ENCODE results near the gene ANO9. TPM values are rescaled to one million over a fixed set of nuclear protein-coding genes. Genes with fewer than 3 reads are reported as not detected.

ANO9 gene
- total RNA-seq, 3 donors from 2014 or later (not counting 1 experiment from before 2014, with no cell fraction given) = 15.1 to 21.3 (median 15.1) TPM

- no peaks in the 10 kb centered on the region for H3K36me3 ChIP-seq (ENCODE audit: control insufficient read depth, insufficient read depth, low read length)
- Mint-ChIP-seq H3K27me3 (ENCODE audit: low read depth in 2 of 2) (no peaks in the 10 kb centered on the region), H3K4me1 (no peaks in the 10 kb centered on the region), H3K9me3 (no peaks in the 10 kb centered on the region), H3K36me3 (no peaks in the 10 kb centered on the region), H3K27ac (no peak overlapping the region), H3K4me3 (no peak overlapping the region)
- no peak overlapping the region for H3K4me3 ChIP-seq (ENCODE audit: low read length)
- WGBS (ENCODE audit: insufficient coverage) = 94% methylated on average over 17 of the region's 17 CpGs
- no peak overlapping the region for H3K27ac ChIP-seq (ENCODE audit: low read length)
- H3K9me3 ChIP-seq (ENCODE audit: control insufficient read depth, insufficient read depth, low read length) = no peaks in the 10 kb centered on the region
- TF ChIP-seq, protein P1, sequence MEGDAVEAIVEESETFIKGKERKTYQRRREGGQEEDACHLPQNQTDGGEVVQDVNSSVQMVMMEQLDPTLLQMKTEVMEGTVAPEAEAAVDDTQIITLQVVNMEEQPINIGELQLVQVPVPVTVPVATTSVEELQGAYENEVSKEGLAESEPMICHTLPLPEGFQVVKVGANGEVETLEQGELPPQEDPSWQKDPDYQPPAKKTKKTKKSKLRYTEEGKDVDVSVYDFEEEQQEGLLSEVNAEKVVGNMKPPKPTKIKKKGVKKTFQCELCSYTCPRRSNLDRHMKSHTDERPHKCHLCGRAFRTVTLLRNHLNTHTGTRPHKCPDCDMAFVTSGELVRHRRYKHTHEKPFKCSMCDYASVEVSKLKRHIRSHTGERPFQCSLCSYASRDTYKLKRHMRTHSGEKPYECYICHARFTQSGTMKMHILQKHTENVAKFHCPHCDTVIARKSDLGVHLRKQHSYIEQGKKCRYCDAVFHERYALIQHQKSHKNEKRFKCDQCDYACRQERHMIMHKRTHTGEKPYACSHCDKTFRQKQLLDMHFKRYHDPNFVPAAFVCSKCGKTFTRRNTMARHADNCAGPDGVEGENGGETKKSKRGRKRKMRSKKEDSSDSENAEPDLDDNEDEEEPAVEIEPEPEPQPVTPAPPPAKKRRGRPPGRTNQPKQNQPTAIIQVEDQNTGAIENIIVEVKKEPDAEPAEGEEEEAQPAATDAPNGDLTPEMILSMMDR (IDR thresholded peaks at IDR 0.05) = no peak
- DNase-seq (no peak), ATAC-seq (no peak)
- no peaks in the 10 kb centered on the region for H3K27me3 ChIP-seq (ENCODE audit: control insufficient read depth, insufficient read depth, low read length)
- no peaks in the 10 kb centered on the region for H3K4me1 ChIP-seq (ENCODE audit: control insufficient read depth, insufficient read depth, low read length)
- intact Hi-C loops (cut with micrococcal nuclease) = no loop called here
Measured at GRCh38 chr11:433111-433510, 8.7 kb downstream of the ANO9 start.

- H3K4me3 Mint-ChIP-seq = no peak overlapping the region
- H3K27me3 Mint-ChIP-seq (ENCODE audit: low read depth in 2 of 2) = no peaks in the 10 kb centered on the region
- intact Hi-C loops (cut with micrococcal nuclease) = no loop called here
Measured at GRCh38 chr11:432501-433100, 9.2 kb downstream of the ANO9 start.

DNA sequence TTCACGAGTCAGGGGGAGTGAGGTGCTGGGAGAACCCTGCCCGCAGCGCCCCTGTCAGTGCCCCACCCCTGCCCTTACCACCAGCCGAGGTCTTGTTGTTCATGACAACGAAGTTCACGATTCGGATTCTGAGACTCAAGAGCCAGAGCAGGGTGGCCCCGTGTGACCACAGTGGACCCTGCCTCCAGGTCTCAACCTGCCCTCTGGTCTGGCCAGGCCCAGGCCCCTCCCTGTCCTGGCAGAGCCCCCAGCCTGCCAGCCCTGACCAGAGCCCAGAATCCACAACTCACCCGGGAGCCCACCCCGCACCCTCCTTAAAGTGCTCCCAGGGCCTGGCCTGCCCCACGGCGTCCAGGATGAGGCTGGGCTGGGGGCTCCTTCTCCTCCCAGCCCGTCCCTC, 9.9 kb downstream of the ANO9 start:
- Histone ChIP-seq H3K27me3 (ENCODE audit: control insufficient read depth, insufficient read depth, low read length) (no peaks in the 10 kb centered on the region), H3K4me3 (ENCODE audit: low read length) (no peak overlapping the region), H3K9me3 (ENCODE audit: control insufficient read depth, insufficient read depth, low read length) (no peaks in the 10 kb centered on the region), H3K27ac (ENCODE audit: low read length) (no peak overlapping the region), H3K4me1 (ENCODE audit: control insufficient read depth, insufficient read depth, low read length) (no peaks in the 10 kb centered on the region), H3K36me3 (ENCODE audit: control insufficient read depth, insufficient read depth, low read length) (no peaks in the 10 kb centered on the region)
- 97% methylated on average over 13 of the region's 13 CpGs for WGBS (ENCODE audit: insufficient coverage)
- Mint-ChIP-seq H3K27ac (no peak overlapping the region), H3K36me3 (no peaks in the 10 kb centered on the region), H3K9me3 (no peaks in the 10 kb centered on the region), H3K4me1 (no peaks in the 10 kb centered on the region), H3K27me3 (ENCODE audit: low read depth in 2 of 2) (no peaks in the 10 kb centered on the region), H3K4me3 (no peak overlapping the region)
- DNase-seq (no peak), ATAC-seq (no peak)
- intact Hi-C loops (cut with micrococcal nuclease) = no loop called here
- TF ChIP-seq, protein P1 (IDR thresholded peaks at IDR 0.05) = no peak

More at GRCh38 chr11:432501-433100, 9.2 kb downstream of the ANO9 start:
- Mint-ChIP-seq H3K9me3 (no peaks in the 10 kb centered on the region), H3K27ac (no peak overlapping the region), H3K36me3 (no peaks in the 10 kb centered on the region), H3K4me1 (no peaks in the 10 kb centered on the region)
- Histone ChIP-seq H3K4me3 (ENCODE audit: low read length) (no peak overlapping the region), H3K27me3 (ENCODE audit: control insufficient read depth, insufficient read depth, low read length) (no peaks in the 10 kb centered on the region), H3K36me3 (ENCODE audit: control insufficient read depth, insufficient read depth, low read length) (no peaks in the 10 kb centered on the region), H3K9me3 (ENCODE audit: control insufficient read depth, insufficient read depth, low read length) (no peaks in the 10 kb centered on the region), H3K27ac (ENCODE audit: low read length) (no peak overlapping the region), H3K4me1 (ENCODE audit: control insufficient read depth, insufficient read depth, low read length) (no peaks in the 10 kb centered on the region)
- no peak for DNase-seq
- ATAC-seq = no peak
- WGBS (ENCODE audit: insufficient coverage) = 94% methylated on average over 20 of the region's 20 CpGs
- TF ChIP-seq, protein P1 (IDR thresholded peaks at IDR 0.05) = no peak

DNA sequence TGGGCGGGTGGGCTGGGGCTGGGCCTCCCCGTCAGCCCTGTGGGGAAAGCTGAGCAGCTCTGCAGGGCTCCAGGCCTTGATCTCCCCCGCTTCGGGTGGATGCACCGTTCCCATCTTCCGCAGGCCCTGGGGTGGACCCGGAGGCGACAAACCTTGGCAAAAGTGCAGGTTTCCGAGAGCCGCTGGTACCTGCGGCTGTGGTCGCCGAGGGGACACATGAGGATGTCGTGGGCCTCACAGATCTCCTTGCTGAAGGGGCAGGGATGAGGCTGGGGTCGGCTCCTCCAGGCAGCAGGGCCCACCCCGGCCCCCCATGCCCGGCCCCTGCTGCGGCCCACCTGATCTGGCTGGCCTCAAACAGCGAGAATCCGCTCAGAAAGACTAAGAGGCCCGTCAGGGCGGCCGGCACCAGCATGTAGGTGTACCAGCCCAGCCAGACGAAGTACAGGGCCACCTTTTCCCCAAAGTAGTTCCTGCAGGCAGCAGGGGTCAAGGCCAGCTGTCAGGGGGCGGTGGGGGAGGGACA, 11.8 kb downstream of the ANO9 start:
- H3K36me3 Mint-ChIP-seq = no peaks in the 10 kb centered on the region
- TF ChIP-seq, protein P1 (IDR thresholded peaks at IDR 0.05) = no peak
- peaks cover 0 to 4% of the 10 kb centered on the region in 2 donors for H3K9me3 Mint-ChIP-seq
- intact Hi-C loops (cut with micrococcal nuclease) = no loop called here
- H3K4me3 ChIP-seq (ENCODE audit: low read length) = no peak overlapping the region
- no peak overlapping the region for H3K27ac ChIP-seq (ENCODE audit: low read length)
- H3K4me1 Mint-ChIP-seq = no peaks in the 10 kb centered on the region
- DNase-seq = no peak
- H3K27me3 Mint-ChIP-seq (ENCODE audit: low read depth in 2 of 2) = peaks cover 0 to 3% of the 10 kb centered on the region in 2 donors
- H3K4me1 ChIP-seq (ENCODE audit: control insufficient read depth, insufficient read depth, low read length) = no peaks in the 10 kb centered on the region
- no peak for ATAC-seq
- no peaks in the 10 kb centered on the region for H3K27me3 ChIP-seq (ENCODE audit: control insufficient read depth, insufficient read depth, low read length)
- H3K36me3 ChIP-seq (ENCODE audit: control insufficient read depth, insufficient read depth, low read length) = no peaks in the 10 kb centered on the region
- no peak overlapping the region for H3K4me3 Mint-ChIP-seq
- no peak overlapping the region for H3K27ac Mint-ChIP-seq
- 94% methylated on average over 24 of the region's 25 CpGs for WGBS (ENCODE audit: insufficient coverage)
- no peaks in the 10 kb centered on the region for H3K9me3 ChIP-seq (ENCODE audit: control insufficient read depth, insufficient read depth, low read length)

All from natural killer cell (primary cell).